ENCODE results near the gene CIROP.

CIROP gene

DNA sequence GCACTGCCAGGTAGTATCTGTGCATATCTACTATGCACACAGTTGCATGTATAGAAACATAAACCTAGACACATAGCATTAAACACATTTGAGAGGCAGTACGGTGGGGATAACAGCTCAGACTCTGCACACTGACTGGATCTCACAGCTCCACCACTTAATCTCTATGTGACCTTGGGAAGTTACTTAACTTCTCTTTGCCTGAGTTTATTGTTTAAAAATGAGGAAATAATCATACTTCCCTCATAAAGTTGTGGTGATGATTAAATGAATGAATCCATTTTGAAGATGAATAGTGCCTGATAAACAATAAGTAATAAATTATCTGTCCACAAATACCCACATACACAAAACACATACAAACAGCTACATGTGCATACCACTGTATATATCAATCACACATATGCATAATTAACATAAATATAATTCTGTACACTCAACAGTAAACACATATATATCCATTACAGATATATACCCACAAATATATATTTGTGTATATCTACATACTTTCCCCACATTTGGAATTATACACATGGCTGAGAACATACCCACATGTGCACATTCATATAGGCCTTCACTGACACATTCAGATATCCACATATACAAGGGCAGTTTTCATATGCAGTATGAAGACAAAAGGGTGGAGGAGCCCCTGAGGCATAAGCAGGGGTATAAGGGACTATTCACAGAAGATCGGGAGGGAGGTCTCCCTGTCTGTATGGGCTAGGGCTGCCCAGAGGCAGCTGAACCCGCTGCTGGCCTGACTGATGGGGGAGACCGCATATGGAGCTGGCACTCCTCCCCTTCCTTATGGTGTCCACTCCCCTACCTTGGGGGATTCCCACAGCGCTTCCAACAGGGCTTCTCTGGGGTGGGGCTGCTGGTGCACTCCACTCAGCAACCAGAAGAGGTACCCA, 53.4 kb downstream of the CIROP start:
- DNase-seq (ENCODE audit: low read depth in 2 of 2) = no peak
